ENCODE measurements around the gene RCAN1.
"Not testable (repeated sequence)": the region's sequence is repeated elsewhere in the genome, so short reads cannot be mapped to it uniquely, and the experiment has no call there.

RCAN1 gene

DNA sequence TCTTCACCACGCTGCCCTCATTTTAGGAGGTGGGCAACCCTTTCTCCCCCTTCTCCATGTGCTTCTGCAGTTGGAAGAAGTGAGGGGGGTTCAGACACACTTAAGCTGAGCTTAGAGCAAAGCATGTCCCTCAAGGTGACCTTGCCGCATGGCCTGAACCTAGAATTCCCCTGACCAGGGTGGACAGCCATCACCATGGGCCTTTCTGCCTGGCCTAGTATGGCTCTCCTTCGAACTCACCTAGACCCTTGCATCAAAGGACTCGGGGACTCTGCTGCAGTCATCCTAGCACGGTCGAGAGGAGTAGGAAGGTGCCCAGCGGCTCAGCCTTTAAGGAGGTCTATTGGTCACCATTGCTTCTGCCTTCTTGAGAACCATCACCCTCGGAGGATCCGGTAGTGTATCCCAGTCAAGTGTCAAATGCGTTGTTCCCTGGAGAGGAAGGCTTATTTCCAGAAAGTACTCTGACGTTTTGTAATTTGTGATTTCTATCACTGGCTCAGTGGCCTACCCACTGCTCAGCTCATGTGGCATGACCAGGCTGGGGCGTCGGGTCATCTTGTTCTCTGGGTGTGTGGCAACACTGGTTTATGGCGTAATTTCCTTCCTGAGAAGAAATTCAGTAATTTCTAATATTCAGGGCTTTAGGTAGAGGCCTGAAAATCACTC lies 103.0 kb downstream of the RCAN1 start, which contains the start of gene KCNE1:
Gene KCNE1 (minus strand): TSS at position 424 of the 669 bp plus-strand sequence. CDS start 62,576 bp downstream, outside the sequence.
- DNase-seq = no peak

DNA sequence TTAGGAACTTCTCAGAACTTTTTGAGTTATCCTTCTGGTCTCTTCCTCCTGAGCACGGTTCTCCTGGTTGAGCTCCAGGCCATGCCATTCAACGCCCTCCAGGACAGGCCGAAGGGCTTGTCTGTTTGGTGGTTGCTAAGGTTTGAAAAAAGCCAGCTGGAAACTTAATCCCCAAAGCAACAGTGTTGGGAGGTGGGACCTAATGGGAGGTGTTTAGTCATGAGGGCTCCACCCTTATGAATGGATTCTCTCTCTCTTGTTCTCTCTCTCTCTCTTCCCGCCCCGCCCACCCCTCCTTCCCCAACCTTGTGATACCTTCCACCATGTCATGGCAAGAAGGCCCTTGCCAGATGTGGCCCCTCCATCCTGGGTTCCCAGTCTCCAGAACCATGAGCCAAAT lies 103.7 kb downstream of the RCAN1 start:
- DNase-seq = no peak

DNA sequence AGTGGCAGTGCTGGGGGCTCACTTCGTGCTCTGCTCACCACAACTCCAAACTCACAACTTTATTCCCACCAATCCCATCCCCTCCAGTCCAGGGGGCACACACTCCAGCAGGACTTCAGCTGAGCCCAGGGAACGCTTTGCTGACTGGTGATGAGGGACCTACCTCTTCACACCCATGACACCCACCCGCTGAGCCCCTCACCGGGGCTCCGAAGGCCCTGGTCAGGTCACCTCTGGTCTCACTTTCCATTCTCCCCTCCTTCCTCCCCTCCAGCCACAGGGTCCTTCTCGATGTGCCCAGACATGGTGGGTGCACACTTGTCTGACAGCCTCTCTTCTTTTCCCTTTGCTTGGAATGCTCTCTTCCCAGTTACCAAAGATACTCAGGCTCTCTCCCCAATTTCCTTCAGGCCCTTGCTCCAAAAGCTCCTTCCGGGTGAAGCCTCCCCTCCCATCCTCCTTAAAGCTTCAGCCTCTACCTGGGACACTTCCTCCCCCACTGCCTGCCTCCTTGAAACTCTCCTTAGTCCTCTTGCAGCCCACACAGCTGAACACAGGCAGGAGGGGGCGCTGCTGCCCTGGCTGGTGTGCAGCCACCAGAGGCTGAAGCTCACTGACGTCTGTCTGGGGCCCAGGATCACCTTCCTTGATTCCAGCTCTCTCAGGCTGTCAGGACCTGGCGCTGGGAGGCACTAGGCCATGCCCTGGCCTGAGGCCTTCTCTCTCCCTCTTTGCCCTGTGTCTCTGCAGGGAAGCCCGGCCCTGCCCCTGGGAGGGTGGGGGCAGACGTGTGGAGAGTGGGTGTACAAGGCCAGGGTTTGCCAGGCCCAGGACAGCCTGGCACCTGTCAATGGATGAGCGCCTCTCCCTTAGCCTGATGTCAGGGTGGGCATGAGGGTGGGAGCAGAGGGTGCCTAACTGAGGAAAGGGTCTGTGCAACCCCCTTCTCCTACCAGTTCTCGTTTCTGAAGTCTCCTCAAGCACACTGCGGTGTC lies 104.5 kb downstream of the RCAN1 start:
- DNase-seq = no peak

DNA sequence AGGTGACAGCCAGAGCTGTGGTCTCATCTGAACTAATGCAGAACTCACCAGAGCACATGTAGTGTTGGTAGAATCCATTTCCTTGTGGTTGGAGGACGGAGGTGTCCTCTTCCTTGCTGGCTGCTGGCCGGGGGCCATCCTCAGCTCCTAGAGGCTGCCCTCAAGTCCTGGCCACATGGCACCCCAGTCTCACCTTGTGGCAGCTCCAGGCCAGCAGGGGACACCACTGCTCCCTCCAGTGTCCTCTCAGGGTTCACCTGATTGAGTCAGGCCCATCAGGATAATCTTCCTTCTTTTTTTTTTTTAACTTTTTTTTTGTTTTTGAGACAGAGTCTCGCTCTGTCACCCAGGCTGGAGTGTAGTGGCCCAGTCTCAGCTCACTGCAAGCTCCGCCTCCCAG lies 105.8 kb downstream of the RCAN1 start:
- no peak for DNase-seq

DNA sequence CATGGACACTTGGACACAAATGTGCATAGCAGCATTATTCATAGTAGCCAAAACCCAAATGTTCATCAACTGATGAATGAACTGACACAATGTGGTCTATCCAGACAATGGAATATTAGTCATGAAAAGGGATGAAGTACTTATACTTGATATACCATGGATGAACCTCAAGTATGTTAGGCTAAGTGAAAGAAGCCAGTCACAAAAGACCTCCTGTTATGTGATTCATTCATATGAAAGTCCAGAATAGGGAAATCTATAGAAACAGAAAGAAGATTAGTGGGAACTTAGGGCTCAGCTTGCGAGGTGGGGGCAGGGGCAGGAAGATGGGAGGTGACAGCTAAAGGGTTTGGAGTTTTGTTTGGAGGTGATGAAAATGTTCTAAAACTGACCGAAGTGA lies 110.3 kb downstream of the RCAN1 start:
- DNase-seq = no peak

DNA sequence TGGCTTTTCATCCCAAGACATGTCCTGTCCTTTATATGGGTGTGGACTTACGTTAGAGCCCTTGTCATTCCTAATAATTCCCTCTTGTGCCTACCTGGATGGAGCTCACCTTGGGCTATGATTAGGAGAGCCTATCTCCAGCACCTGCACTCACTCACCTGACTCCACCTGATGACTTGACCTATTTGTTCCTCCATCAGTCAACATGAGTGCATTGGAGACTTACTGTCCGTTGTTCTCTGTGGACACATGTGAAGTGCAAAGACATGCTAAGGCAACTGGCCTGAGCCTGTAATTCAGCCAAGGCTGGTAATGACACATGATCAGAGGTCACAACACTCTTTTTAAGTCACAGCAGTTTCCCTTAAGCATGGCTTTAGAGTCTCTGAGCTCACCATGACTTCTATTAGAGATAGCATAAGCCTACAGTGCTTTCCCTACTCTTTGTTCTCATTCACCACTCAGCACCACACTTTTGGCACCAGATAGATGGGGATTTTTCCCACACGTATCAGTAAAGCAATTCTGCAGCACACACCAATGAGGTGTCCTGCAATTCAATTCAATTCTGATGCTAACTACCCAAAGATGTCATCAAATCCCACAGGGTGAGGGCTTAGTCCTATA lies 112.3 kb downstream of the RCAN1 start:
- no peak for DNase-seq

DNA sequence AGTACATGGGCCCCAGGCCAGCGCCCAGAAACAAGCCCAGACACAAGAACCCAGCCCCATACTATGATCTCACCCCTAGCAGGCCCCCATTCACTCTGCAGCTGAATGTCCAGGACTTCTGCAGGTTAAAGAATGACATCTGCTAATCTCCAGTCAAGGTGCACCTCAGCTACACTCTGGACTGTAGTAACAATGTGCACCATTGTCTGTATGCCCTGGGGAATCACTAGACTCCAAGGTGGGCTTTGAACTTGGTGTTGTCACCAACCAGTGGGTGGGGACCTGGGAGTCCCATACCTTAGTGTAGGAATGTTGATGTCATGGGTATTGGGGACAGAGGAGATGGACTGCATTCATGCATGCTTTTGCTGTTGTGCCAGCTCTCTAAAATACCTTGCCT lies 113.2 kb downstream of the RCAN1 start:
- no peak for DNase-seq

DNA sequence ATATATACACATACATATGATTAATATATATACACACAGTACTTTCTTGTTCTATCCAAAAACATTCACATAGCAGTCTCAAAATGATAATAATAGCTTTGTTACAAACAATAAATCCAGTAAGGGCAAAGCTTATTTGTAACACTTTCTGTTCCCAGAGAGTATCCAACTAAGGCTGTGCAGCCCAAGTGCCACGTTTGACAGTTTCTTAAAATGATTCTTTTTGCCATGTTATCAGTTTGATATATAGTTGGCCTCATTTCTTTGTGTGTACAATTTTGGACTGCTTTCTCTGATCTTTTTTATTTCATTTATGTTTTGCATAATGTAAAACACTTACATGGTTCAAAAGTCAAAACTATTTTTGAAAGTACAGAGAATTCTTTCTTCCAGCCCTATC lies 114.7 kb downstream of the RCAN1 start:
- DNase-seq = no peak

DNA sequence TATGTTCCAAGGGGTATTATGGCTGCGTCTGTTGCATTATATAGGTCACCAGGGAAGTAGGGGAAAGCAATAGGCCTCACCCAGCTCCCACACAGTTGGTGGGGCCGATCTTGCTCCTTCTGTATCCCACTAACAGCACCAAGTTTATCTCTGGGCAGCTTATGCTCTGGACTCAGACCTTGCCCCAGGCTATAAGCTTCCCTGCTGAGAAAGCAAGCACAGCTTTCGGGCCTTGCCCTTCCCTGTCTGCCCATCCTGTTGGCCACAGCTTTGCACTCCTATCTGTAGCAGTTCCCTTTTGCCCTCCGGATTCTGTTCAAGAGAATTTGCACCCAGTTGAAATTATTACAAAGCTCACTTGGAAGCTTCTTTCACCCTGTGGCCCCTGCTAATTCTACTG lies 115.8 kb downstream of the RCAN1 start:
- DNase-seq = no peak

DNA sequence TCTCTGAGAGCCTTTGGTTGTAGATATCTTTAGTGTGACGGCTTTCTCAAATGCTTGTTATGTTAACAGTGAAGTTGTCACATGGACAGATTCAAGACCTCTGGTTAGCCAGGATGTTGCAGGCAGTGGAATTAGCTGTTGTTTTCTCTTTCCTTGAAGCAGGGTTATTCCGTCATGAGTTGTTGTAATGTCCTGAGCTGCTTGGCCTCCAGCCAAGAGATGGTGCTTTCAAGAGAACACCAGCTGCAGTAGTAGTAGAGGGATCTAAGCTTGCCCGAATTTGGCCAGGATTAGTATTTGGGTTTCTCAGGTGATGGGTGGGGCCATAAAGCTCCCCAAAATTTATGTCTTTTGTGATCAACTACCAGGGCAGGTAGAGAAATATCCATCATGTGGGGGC lies 116.3 kb downstream of the RCAN1 start:
- no peak for DNase-seq

DNA sequence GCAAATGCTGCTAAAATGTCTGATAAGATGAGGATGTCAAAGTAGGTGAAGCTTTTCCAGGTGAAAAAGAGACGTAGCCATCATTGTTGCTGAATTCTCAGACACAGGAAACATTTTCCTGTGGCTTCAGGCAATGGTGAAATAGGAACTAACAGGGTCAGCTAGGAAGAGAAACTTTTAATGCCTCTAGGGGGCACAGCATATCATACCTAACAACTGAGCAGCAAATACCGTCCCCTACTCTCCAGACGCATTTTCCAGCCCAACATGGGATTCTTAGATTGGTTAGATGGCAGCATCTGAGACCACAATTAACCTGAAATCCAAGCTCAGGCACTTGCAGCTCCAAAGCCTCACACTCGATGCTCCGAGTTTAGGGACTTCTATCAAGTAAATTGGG lies 131.1 kb downstream of the RCAN1 start:
- not testable (repeated sequence) for DNase-seq

DNA sequence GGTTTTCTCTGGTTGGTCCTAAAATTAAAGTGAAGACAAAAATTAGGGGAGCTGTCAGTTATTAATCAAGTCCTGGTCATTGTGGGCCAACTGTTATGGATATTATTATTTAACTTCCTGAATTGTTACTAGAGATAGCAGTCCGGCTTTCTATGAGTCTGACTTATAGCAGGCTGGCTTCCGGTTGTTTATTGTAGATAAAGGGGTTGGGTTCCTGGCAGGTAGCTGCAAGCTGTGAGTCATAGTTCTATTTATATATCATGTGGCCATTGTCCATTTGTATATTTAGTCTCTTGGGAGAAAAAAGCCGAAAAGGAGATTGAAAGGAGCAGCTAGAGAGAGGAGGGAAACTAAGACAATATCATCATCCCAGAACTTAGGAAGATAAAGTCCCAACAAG lies 131.5 kb downstream of the RCAN1 start:
- DNase-seq = not testable (repeated sequence)

DNA sequence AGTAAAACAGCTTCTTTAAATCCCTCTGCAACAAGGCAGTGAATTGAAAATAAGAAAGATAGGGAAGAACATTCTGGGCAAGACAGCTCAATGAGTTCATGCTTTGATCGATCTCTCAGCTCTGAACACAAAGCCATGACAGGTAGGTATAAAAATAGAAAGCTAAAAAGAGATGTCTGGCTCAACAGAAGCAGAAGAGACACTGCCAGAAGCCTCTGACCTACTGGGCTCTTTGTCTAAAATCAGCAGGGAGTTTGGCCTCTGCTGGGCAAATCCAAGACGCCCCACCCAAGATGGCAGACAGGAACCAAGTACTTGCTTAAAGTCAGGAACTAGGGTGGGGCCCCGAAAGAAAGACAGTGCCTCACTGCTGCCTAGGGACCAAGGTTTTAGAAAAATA lies 147.6 kb downstream of the RCAN1 start:
- DNase-seq = not testable (repeated sequence)

Measured in kidney glomerular epithelial cell (primary cell).